GM12875 (cell line): ENCODE results near the gene PRKCA.

Experiments
- H3K4me3 ChIP-seq: one replicate; pipeline ENCODE4 v1.5.1; 2011; ENCODE audit warnings: low read depth, low read length, control low read depth
- TF ChIP-seq, protein P1 (sequence below): IDR thresholded peaks from 2 replicates; pipeline ENCODE4 v1.5.1; 2011; ENCODE audit warnings: low read depth, mild to moderate bottlenecking, control low read depth, inconsistent platforms, low read length, moderate library complexity, borderline replicate concordance; ENCODE audit not compliant: insufficient read depth

The PRKCA gene

DNA sequence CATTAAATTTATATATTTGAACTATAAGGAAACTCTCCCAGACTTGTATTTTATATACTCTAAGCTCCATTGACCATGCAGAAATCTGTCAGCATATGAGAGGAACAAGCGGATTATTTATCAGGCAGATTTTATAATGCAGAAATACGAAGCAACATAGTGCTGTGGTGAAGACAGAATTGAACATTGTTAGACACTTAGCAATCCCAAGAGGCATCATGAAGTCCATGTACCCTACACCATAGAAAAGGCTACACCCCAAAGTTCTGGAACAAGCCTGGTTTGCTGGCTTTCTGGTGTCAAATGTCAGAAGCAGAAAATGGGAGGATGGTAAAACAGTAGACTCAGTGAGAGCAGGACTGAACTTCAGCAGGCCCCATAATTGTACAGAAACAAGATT is 241.1 kb downstream of the PRKCA start:
- H3K4me3 ChIP-seq, result no peak overlapping the region
- TF ChIP-seq, protein P1, sequence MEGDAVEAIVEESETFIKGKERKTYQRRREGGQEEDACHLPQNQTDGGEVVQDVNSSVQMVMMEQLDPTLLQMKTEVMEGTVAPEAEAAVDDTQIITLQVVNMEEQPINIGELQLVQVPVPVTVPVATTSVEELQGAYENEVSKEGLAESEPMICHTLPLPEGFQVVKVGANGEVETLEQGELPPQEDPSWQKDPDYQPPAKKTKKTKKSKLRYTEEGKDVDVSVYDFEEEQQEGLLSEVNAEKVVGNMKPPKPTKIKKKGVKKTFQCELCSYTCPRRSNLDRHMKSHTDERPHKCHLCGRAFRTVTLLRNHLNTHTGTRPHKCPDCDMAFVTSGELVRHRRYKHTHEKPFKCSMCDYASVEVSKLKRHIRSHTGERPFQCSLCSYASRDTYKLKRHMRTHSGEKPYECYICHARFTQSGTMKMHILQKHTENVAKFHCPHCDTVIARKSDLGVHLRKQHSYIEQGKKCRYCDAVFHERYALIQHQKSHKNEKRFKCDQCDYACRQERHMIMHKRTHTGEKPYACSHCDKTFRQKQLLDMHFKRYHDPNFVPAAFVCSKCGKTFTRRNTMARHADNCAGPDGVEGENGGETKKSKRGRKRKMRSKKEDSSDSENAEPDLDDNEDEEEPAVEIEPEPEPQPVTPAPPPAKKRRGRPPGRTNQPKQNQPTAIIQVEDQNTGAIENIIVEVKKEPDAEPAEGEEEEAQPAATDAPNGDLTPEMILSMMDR, result no peak

DNA sequence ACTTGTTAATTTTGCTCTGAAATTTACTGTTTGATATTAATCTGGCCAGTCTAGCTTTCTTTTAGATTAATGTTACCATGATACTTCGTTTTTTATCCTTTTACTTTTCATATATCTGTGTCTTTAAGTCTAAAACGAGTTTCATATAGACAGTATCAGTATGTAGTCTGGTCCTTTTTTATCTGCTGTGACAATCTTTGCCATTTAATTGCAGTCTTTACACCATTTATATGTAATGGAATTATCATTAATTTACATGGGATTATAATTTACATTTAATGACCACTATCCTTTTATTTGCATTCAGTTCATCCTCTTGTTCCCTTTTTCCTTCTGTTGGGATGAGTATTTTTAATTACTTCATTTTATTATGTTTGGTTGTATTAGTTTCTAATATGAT is 243.5 kb downstream of the PRKCA start:
- no peak overlapping the region for H3K4me3 ChIP-seq
- TF ChIP-seq, protein P1, result no peak

DNA sequence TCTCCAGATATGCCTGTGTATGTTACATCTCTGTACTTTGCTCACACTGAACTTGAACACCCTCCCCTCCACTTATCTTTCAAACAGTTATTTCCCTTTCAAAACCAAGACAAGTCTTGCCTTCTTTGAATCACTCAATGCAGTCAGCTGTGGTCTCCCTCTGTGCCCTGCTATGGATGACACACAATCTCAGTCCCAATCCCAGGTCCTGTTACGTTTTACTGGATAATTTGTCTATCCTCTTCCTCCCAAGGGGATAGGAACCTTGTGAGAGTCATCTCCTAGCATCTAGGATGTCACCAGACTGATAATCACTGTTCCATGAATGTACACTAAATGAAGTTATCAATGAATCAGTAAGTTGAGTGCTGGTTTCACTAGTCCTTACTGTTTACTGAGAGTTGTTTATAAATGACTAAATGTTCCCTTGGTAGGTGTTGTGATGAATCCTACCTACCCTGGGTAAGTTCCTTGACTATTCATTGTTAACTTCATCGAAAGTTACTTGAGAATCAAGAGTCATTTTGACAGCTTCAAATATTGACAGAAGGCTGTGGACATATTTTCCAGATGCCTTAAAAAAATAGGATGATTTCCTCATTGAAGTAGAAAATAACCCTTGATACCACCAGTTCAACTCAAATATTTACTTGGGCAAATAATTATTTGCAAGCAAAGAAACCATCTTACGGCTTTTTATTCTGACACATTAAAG is 244.9 kb downstream of the PRKCA start:
- TF ChIP-seq, protein P1, result no peak
- H3K4me3 ChIP-seq, result no peak overlapping the region

DNA sequence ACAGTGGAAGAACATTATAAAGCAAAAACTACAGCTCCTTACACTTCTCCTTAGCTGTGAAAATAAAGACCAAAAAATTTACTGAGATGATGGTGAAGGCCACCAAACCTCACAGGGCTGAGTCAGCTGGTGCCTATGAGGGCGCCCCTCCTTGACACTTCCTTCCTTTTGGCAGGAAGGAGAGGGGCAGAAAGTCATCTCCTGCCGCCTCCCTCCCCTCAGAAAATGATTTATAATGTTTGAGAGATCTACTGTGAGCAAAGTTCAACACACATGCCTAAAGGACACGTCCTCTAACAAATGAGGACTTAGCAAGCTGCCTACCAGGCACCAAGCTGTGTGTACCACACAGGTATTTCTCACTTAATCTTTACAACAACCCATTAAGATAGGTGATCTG is 245.7 kb downstream of the PRKCA start:
- TF ChIP-seq, protein P1, result no peak
- no peak overlapping the region for H3K4me3 ChIP-seq

DNA sequence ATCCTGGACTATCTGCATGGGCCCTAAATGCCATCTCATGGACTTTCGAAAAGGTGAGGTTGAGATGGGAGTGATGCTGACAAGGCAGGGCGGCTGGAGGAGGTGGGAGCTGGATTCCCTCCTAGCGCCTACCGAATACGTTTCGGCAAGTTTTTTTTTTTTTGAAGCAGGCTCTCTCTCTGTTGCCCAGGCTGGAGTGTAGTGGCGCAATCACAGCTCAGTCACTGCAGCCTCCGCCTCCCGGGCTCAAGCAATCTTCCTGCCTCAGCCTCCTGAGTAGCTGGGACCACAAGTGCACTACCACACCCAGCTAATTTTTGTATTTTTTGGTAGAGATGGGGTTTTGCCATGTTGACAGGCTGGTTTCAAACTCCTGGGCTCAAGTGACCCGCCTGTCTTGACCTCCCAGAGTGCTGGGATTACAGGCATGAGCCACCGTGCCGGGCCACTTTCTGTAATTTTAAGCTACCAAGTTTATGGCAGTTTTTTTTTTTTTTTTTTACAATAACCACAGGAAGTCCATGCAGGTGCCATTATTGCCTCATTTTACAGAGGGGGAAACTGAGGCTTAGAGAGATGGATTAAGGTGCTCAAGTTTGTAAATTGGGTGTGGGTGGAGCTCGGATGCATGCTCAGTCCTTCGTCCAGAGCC is 246.4 kb downstream of the PRKCA start:
- H3K4me3 ChIP-seq, result no peak overlapping the region
- TF ChIP-seq, protein P1, result no peak

DNA sequence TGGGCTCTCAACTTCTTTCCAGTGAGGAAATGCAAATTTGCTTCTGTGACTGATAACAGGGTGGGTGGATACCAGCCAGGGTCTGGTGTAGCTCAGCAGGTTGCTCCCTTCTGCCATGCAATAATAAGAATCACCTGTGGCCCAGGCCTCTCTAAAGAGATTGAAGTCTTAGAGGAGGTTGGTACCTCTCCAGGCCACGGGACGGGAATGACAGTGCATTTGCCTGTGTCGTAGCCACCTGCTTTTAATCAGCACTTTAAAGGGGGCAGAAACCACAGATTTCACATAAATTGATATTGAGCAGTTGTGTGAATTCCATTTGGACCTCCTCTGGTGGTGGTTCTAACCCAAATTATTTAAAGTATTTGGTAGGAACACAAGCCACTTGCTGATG is 246.9 kb downstream of the PRKCA start:
- no peak overlapping the region for H3K4me3 ChIP-seq
- TF ChIP-seq, protein P1, result no peak

DNA sequence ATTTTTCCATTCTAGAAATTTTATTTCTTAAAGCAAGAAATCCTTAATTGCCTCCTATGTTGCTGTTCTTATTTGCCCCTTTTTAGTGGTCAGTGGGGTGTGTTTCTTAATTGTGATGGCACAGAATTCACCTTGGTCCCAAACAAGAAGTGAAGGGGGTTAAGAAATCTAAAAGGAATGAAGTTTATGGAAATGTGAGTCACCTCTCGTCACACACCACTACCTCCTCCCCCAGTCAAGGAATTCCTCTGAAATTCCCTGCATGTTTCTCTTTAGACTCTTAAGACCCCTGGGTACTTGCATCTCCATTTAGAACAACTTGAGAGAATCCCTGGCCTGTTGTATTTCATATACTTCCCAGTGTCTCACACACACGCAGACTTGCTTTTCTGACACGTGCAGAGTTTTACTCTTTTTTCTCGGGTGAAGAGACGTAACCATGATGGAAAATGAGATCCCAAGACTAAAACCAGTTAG is 247.4 kb downstream of the PRKCA start:
- H3K4me3 ChIP-seq, result no peak overlapping the region
- TF ChIP-seq, protein P1, result no peak
